HG02970 (cell line): ENCODE results near the gene ANO7.

ENCODE experiments used
- ATAC-seq: cut with Tn5 transposase; IDR thresholded peaks from one replicate; pipeline ENCODE4 v1.9.1; 2021; ENCODE audit warnings: mild to moderate bottlenecking, moderate library complexity, moderate number of reproducible peaks; ENCODE audit not compliant: unreplicated experiment, low FRiP score

Gene ANO7

DNA sequence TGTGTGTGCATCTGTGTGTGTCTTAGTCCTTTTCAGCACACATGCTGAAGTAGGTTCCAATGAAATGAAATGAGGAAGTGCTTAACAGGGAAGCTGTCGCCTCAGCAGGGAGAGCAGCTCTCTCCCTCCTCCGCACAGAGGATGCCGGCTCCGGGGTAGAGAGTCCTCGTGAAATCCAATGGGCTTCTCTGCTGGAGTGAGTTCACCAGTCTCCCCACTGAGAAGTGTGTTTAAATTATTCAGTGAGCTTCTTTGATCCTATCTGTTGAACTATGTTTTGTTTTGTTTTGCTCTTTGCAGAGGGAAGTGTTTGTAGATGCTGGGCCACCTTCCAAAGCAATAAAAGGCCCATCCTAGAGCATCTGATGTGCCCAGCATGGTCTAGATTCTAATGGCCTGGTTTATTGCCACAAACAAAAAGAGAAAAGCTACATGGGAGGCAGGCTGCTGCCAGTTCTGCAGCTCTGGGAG is 31.5 kb upstream of the ANO7 start:
- no peak for ATAC-seq

- ATAC-seq, result no peak
These were observed 30.5 kb upstream of the ANO7 start for GRCh38 chr2:241157841-241158545.

DNA sequence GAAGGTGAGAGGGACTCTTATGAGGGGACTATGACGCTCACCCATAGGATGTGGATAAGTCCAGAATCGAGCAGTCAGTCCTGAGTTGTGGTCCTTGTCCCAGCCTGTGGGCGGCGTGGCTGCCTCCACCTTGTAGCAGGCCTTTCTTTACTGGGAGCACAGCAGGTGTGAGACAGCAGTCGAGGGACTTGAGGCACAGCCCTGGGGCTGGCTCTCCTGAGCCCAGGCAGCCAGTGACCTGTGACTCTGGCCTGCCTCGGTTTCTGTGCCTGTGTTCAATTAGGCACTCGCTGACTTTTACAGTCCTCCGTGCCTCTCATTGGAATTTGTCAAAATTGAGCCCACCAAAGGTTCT is 30.0 kb upstream of the ANO7 start:
- no peak for ATAC-seq

DNA sequence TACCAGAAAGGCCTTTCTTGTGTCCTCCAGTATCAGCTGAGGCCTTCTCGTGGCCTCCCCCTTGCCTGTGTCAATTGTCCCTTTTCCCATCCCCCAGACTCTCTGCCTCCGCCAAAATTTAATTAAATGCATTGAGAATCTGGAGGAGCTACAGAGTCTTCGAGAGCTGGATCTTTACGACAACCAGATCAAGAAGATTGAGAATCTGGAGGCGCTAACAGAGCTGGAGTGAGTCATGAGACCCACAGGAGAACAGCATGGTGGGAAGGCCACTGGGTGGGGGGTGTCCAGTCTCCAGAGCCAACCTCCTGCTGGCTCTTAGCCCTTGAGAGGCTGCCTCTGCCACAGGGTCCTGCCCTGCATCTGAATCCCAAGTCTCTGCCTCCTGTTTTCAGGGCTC is 29.4 kb upstream of the ANO7 start:
- ATAC-seq, result no peak

- no peak for ATAC-seq
These were observed 28.2 kb upstream of the ANO7 start for GRCh38 chr2:241160318-241160717.

DNA sequence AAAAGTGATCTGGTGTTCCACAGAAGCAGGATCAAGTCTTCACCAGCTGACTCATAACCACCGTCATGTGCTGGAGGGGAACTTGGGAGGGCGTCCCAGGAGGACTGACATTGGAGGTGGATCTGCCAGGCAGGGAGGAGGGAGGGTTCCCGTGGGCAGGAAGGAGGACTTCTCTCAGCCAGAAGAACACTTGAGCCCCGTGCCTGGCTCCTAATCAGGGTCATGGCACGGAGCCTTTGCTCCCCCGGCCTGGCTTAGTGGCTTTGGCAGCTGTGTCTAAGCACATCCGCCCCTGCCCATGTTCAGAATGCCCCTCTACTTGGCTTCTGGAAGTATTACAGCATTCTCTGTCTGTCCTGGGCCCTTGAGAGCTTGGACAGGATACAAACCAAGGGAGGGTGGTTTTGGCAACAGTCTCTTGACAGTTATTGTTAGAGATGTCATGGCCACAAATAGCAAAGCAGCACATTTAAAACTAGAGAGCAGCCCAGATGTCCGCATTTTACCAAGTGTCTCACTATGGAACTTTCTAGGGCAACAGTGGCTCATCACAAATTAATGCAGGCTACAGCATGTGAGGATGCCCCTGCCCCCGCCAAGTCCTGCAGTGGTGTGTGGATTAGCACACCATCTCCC is 26.7 kb upstream of the ANO7 start:
- no peak for ATAC-seq

- no peak for ATAC-seq
These were observed 24.8 kb upstream of the ANO7 start for GRCh38 chr2:241163601-241164118.

DNA sequence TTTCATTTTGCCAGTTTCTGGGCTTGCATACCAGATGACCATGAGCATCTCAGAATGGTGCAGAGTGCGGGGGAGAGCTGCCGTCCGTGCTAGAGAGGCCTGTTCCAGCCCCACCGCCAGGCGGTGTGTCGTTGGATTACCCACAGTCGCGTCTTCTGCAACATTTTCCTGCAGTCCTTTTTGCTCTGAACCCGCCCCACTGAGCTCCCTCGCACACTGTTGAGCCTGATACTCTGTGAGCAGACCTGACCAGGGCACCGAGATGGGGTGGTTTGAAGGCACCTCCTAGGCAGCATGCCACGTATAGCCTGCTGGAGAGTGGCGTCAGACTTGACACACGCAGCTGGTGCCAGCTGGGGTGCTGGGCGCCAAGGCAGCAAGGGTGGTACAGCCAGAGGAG is 20.1 kb upstream of the ANO7 start:
- no peak for ATAC-seq

GRCh38 chr2:241173557-241173956 is 14.9 kb upstream of the ANO7 start:
- ATAC-seq, result no peak

DNA sequence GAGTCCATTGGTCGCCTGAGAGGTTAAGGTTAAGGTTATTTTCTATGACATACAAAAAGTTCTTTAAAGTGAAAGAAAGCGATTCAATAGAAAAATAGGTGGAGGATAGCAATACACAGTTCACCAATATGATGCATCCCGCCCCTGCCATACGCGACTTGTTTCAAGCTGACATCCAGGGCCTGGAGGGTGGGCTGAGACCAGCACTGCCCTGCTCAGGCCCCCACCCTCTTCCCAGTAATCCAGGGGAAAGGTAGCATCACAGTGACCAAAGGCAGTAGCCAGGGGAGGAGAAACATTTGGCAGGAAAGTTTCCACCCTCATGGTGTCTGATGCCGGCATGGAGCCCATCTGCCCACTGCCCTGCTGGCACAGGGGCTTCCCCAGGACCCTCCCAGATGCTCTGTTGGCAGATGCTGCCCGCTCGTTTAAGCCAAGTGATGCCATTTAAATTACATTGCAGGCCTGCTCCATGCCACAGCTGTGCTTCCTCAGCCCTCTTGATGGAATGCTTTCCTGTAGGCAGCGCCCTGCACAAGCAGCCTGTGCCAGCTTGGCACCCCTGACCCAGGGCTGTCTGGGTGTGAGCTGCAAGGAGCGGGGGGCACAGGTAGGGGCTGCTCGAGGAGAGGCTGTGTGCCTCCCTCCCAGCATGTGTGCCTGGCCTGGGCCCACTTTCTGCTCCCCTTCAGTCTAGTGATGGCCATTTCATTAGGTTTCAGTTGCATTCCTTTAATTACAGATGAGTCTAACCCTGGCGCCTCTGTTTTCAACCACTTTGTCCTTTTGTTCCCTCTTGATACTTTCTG is 10.7 kb upstream of the ANO7 start:
- ATAC-seq, result no peak

DNA sequence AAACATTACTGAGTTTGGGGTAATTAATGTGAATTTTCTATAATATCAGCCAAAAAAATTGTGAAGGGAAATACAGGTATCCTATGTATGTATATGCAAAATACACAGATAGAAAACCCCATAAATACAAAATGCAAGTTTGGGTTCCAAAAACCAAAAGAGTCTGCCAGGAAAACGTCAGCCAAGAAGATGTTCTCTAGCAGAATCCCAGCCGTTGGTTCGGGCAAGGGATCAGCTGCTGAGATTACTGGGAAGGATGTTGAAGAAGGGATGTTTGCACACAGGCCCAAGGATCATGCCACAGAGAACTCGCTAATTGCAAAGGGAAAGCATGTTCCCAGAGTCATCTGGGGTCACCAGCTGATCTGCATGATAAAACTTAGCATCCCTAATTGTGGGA is 9.5 kb upstream of the ANO7 start:
- no peak for ATAC-seq

DNA sequence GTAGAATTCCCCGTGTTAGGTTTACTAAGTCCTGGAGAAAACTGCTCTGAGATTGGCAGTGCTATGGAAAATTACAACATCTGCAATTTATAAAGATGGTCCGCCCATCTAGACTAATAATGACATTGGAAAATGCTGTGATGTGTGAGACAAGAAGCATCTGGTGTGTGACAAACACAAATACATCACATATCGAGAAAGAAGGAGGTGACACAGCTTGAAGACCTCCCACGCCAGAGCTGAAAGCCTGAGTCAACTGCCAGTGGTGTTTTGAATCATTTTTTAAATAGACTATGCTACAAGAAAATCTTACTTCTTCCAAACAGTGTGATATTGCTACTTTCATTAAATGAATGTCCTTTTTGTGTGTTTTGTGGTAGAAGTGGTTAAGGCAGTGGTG is 8.6 kb upstream of the ANO7 start:
- no peak for ATAC-seq

GRCh38 chr2:241180495-241180894 is 8.0 kb upstream of the ANO7 start:
- ATAC-seq, result no peak

DNA sequence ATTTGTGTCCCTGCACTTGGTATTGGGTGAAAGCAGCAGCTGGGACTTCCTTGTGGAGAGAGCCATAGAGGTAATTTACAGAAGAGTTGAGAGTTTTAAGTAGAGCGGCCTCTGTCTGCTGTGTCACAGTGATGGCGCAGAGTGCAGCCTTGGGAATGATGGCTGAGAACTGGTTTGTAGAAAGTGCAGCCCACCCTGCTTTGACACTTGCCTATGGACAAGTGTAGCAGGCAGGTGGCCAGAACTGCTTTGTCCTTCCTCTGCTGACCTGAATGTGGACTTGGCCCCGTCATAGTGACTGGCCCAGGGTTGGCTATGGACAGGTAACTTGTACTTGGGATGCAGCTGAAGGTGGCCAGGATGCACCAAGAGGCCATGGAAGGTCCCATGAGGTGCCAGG is 6.4 kb upstream of the ANO7 start:
- no peak for ATAC-seq

DNA sequence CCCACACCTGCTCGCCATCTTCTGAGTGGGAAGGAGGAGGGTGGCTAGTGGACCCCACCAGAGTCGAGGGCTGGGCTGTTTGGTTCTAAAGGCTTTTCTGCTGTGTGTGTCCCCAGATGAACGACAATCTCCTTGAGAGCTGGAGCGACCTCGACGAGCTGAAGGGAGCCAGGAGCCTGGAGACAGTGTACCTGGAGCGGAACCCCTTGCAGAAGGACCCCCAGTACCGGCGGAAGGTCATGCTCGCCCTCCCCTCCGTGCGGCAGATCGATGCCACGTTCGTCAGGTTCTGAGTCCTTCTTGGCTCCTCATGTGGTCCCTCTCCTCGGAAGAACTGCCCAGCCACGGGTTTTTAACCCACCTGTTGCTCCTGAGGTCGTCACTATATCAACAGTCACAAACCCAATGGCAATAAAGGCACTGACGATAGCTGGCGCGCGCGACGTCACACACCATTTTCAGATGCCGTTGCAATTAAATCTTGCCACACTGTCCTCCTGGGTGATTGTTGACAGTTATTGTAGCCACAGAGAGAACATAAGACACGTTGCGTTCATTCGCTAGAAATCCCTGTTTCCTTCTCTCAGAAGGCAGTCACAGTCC is 5.8 kb upstream of the ANO7 start:
- ATAC-seq, result no peak

DNA sequence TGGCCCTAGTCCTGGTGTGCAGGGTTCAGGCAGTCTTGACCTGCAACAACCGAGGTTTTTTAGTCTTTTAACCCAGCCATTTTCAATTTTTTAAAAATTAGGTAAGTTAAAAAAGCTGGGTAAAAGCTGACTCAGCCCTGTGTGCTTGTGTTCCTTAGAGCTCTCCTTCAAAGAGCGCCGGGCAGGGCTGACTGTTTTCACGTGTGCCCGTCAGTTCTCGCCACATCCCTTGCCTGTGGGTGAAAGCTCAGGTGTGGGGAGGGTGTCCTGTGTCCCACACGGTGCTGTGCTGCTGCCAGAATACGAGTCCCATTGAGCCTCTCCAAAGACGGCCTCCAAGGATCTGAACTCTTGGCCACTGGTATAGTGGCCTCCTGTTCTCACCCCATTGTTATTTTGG is 5.3 kb upstream of the ANO7 start:
- ATAC-seq, result no peak

DNA sequence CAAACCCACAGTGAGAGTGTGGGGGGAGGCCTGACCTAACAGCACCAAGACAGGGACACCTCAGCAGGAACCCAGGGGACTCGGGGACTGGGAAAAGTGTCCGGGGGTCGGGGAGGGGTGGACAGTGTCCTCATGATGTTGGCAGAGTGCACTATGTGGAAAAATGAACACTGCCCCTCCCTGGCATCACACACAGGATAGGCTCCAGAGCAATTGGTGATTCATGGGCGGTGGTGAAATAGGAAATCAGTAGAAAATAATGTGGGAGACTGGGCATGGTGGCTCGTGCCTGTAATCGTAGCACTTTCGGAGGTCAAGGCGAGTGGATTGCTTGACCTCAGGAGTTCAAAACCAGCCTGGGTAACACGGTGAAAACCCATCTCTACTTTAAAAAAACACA is 3.6 kb upstream of the ANO7 start:
- ATAC-seq, result no peak

DNA sequence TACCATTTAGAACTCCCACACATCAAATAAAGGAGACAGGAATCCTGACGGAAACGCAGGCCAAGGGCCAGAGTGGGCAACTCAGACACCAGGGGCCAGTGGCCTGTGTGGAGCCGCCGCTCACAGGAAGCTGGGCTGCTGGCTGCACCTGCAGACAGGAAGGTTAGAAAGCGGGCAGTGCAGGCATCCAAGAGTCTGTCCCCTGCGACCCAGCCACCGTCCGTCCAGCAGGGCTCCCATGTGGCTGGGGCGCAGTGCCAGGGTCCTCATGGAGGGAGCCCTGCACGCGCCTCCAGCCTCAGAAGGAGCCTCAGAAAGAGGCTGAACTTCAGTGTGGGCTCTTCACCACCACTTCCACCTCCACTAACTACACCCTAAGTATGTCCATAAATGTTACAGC is 2.5 kb upstream of the ANO7 start:
- ATAC-seq, result no peak

DNA sequence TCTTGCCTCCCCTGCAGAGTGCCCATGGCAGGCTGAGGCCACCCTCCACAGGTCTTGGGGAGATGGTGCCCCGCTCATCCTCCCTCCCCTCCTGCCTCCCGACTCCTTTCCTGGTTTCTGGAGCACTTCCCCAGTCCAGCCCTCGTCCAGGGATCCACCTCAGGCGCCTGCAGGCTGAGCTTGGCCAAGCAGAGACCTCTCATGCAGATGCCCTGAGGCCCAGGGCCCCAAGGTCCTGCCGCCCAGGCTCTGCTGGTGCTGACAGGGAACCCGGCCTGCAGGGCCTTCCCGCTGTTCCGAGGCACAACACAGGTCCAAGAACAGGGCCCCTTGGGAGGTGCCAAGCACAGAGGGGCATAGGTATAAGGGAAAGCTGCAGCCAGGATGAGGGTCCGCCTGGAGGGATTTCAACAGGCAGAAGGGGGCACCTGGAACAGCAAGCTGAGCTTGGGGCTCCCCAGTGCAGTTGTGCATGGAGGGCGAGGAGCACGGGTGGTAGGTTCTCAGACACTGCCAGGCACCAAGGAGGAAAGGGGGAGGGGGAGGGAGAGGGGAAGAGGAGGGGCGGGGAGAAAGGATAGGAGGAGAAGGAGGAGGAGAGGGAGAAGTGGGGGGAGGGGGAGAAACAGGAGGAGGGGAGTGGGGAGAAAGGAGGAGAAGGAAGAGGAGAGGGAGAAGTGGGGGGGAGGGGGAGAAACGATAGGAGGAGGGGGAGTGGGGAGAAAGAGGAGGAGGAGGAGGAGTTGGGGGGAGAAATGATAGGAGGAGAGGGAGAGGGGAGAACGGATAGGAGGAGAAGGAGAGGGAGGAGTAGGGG is 1.2 kb upstream of the ANO7 start:
- ATAC-seq, result no peak

DNA sequence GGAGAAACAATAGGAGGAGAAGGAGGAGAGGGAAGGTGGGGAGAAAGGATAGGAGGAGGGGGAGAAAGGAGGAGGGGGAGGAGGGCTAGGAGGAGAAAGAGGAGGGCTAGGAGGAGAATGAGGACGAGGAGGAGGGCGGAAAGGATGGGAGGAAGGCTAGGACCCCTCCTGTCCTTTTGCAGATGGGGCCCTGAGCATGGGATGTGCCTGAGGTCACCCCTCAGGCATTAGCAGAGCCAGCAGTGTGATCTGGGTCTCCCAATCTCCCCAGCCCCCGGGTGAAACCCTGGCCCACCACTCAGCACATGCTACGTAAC is 601 bp upstream of the ANO7 start:
- ATAC-seq, result no peak
